Activated naive CD4-positive, alpha-beta T cell treated with anti-CD3 and anti-CD28 coated beads, Interleukin-2, amount 10 ng/mL, durations not matched to agents 7 days and 5 days (primary cell): ENCODE data around the gene CNN2.

Experiments used
- CTCF ChIA-PET: fragments of 350-600 bp; sonication (Branson Sonifier 250); formaldehyde crosslinking; loops from one replicate; lab custom pipeline; 2021; ENCODE audit warnings: antibody characterized with exemption; lab: Charles Lee
- DNase-seq: peaks from one replicate; pipeline ENCODE4 v3.0.0-alpha.2; 2020
- H3K27ac Mint-ChIP-seq: one replicate; pipeline ENCODE4 v1.8.0; 2021; ENCODE audit warnings: mild to moderate bottlenecking, moderate library complexity, mixed read lengths
- H3K27me3 Mint-ChIP-seq: one replicate; pipeline ENCODE4 v1.8.0; 2021; ENCODE audit warnings: mild to moderate bottlenecking, mixed read lengths
- H3K36me3 Mint-ChIP-seq: one replicate; pipeline ENCODE4 v1.8.0; 2021; ENCODE audit warnings: mixed read lengths
- H3K4me1 Mint-ChIP-seq: one replicate; pipeline ENCODE4 v1.8.0; 2021; ENCODE audit warnings: mixed read lengths
- H3K4me3 Mint-ChIP-seq: one replicate; pipeline ENCODE4 v1.8.0; 2021; ENCODE audit warnings: mild to moderate bottlenecking, moderate library complexity, mixed read lengths
- H3K9me3 Mint-ChIP-seq: one replicate; pipeline ENCODE4 v1.8.0; 2021; ENCODE audit warnings: mixed read lengths

The CNN2 gene

DNA sequence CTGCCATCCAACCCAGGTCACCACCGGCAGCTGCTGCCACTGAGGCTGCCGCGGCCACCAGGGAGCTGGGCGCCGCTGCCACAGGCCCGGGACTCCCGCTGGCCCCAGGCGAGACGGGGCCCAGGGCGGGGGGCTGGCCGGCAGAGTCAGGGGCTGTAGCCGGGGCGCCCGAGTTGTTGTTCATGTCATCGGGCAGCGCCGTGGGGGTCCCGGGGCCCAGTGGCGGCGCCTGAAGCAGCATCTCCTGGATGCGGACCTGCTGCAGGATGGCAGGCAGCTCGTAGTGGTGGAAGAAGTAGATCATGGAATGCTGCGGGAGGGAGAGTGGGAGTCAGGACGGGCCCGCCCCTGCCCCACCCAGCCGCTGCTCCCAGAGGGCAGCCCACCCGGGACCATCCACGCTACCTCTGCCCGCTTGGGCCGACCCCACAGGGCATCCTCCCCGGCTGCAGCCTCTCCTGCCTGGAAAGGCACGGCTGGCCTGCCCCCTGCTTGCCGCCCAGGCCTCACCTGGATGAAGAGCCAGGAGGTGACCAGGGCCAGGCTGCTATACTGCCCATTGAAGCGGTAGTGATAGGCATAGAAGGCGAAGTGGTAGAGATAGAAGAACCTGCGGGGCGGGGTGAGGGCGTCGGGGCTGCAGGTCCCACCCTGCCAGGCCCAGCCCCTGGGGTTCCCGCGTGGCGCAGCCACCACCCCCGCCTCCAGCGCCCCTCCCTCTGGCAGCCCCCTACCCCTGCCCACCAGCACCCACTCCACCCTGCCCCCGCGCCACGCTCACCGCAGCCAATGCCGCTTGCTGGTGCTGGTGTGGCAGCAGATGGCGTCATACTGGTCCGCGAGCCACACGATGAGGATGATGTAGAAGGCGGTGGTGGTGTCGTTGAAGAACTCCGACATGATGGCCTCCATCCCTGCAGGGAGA lies 15.6 kb upstream of the CNN2 start:
- Mint-ChIP-seq H3K4me3 (no peak overlapping the region), H3K36me3 (peaks cover 9% of the 10 kb centered on the region), H3K27me3 (no peaks in the 10 kb centered on the region), H3K27ac (no peak overlapping the region), H3K4me1 (peaks cover 2% of the 10 kb centered on the region), H3K9me3 (no peaks in the 10 kb centered on the region)
- no peak for DNase-seq
- CTCF ChIA-PET = no interaction called here

DNA sequence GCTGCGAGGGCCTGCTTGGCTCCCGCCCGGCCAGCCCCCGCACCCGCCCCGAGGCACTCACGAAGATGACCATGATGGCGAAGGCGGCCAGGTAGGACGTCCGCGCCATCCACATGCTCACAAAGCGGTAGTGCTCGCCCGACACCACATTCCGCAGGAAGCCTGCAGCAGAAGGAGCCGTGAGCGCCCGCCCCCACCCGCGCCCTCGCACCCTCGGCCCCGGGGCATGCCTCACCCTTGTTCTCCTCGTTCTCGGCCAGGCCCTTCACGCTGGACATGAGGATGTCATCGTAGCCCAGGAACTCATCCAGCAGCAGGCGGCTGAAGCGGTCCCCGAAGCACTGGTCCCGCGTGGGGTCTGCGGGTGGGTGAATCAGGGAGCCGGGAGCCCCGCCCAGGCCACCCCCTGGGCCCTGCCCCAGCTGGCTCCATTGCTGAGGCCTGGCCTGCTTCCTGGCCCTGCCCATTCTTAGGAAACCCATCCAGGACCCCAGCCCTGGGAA lies 14.5 kb upstream of the CNN2 start:
- Mint-ChIP-seq H3K9me3 (no peaks in the 10 kb centered on the region), H3K27me3 (no peaks in the 10 kb centered on the region), H3K4me1 (peaks cover 6% of the 10 kb centered on the region), H3K27ac (no peak overlapping the region), H3K36me3 (peaks cover 10% of the 10 kb centered on the region), H3K4me3 (no peak overlapping the region)
- no peak for DNase-seq
- CTCF ChIA-PET = no interaction called here

- Mint-ChIP-seq H3K27ac (no peak overlapping the region), H3K4me3 (no peak overlapping the region), H3K4me1 (peaks cover 11% of the 10 kb centered on the region), H3K9me3 (no peaks in the 10 kb centered on the region), H3K27me3 (no peaks in the 10 kb centered on the region), H3K36me3 (peaks cover 12% of the 10 kb centered on the region)
- CTCF ChIA-PET = no interaction called here
- DNase-seq = no peak
Observed at GRCh38 chr19:1012334-1012733, 14.1 kb upstream of the CNN2 start.

DNA sequence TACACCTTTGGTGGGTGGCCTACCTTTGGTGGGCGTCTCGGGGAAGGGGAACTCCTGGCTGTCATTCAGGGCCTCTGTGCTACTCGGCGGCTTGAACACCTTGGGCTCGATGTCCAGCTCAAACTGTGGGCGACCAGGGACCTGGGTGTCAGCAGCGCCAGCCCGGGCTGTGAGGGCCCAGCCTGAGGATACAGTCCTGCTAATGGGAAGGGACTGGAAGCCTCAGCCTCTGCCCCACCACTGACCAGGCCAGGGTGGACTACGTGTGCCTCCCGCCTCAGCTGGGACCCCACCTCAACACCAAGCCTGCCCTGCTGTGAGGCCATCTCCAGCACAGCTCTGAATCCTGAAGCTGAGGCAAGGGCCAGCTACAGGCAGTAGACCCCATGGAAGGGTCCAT lies 13.2 kb upstream of the CNN2 start:
- Mint-ChIP-seq H3K36me3 (peaks cover 13% of the 10 kb centered on the region), H3K4me1 (peaks cover 18% of the 10 kb centered on the region), H3K27ac (no peak overlapping the region), H3K27me3 (no peaks in the 10 kb centered on the region), H3K4me3 (no peak overlapping the region), H3K9me3 (no peaks in the 10 kb centered on the region)
- DNase-seq = no peak
- CTCF ChIA-PET = no interaction called here

- H3K4me3 Mint-ChIP-seq = no peak overlapping the region
- CTCF ChIA-PET = interaction anchor here (0.5 kb wide), 1 partner anchor 158 kb away, joined by 3 read pairs; no protein-coding TSS in a partner anchor
- peaks cover 29% of the 10 kb centered on the region for H3K4me1 Mint-ChIP-seq
- H3K27ac Mint-ChIP-seq = no peak overlapping the region
- H3K9me3 Mint-ChIP-seq = no peaks in the 10 kb centered on the region
- peaks cover 11% of the 10 kb centered on the region for H3K36me3 Mint-ChIP-seq
- H3K27me3 Mint-ChIP-seq = no peaks in the 10 kb centered on the region
- no peak for DNase-seq
Observed at GRCh38 chr19:1014161-1015060, 12.0 kb upstream of the CNN2 start.

DNA sequence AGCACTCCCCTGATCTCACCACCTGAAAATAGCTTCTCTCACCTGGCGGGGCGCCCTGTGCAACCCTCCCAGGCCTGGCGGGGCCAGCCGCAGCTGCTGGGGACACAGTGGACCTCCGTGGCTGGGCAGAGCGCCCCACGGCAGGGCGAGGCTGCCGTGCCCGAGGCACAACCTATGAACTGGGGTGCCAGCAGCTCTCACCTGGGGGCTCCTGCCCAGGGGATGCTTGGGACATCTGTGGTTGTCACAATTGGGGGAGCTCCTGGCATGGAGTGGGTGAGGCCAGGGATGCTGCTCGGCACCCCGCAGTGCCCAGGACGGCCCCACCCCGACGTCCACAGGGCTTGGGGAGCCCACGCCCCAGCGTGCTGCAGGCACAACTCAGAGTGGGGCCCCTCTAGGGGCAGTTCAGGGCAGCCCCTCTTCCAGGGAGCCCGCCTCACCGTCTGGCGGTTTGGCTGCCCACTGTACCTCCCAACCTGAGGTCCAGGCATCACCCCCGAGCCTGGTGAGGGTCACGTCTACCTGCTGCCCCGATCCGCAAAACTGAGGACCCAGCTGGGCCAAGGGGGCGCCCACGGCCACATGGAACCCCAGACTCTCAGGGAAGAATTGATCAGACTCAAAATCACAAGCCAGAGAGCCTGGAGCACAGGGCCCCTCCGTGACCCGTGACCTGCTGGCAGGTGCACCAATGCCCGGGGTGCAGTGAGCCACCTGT lies 11.2 kb upstream of the CNN2 start:
- Mint-ChIP-seq H3K36me3 (peaks cover 16% of the 10 kb centered on the region), H3K9me3 (no peaks in the 10 kb centered on the region), H3K27ac (no peak overlapping the region), H3K4me3 (no peak overlapping the region), H3K4me1 (peaks cover 29% of the 10 kb centered on the region), H3K27me3 (no peaks in the 10 kb centered on the region)
- CTCF ChIA-PET = interaction anchor here (0.6 kb wide), 1 partner anchor 723 kb away, joined by 3 read pairs; no protein-coding TSS in a partner anchor
- DNase-seq = no peak

DNA sequence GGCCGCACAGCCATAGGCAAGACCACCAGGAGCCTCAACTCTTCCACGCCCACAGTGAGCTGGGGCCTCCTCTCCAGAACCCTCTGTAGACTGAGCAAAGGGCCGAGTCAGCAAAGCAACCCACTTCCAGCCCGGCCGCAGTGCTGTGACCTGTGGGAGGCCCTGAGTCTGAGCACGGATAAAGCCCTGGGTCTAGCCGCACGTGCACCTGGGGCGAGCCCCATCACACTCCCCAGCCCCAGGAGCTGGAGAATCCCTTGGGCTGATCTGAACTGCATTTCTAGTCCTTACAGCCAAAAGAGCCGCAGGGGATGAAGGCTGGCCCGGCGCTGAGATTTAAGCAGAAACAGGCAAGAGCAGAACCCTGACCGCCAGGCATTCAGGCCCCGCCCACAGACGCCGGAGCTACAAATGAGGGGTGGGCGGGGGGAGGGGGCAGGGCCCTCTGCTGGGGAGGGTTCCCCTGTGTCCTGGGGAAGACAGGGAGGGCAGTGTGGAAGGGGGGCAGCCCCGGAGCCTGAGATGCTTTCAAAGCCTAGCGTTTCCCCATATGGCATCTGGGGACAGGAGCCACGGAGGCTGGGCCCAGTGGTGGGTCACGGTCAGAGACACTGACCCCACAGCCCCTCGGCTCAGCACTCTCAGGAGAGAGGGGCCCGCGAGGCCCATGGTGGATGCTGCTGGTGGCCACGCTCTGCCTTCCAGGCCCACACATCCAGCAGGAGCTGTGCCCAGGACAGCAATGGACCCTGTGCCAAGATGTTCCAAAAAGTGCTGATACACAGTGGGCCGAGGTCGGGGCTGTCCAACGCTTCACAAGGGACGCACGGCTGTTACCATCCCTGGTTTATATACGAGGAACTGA lies 10.4 kb upstream of the CNN2 start:
- no peak overlapping the region for H3K27ac Mint-ChIP-seq
- no peak for DNase-seq
- H3K27me3 Mint-ChIP-seq = peaks cover 3% of the 10 kb centered on the region
- H3K9me3 Mint-ChIP-seq = no peaks in the 10 kb centered on the region
- CTCF ChIA-PET = interaction anchor here (0.6 kb wide), 1 partner anchor 722 kb away, joined by 3 read pairs; no protein-coding TSS in a partner anchor
- peaks cover 29% of the 10 kb centered on the region for H3K4me1 Mint-ChIP-seq
- peaks cover 17% of the 10 kb centered on the region for H3K36me3 Mint-ChIP-seq
- H3K4me3 Mint-ChIP-seq = no peak overlapping the region

GRCh38 chr19:1016647-1017114 lies 9.7 kb upstream of the CNN2 start:
- Mint-ChIP-seq H3K4me3 (no peak overlapping the region), H3K9me3 (no peaks in the 10 kb centered on the region), H3K27ac (peak overlapping the region; percentile 45), H3K27me3 (peaks cover 3% of the 10 kb centered on the region), H3K36me3 (peaks cover 17% of the 10 kb centered on the region), H3K4me1 (peaks cover 33% of the 10 kb centered on the region)
- CTCF ChIA-PET = interaction anchor here (1.1 kb wide), 1 partner anchor 12 kb away, joined by 4 read pairs; no protein-coding TSS in a partner anchor
- no peak for DNase-seq

- Mint-ChIP-seq H3K4me3 (no peak overlapping the region), H3K4me1 (peaks cover 39% of the 10 kb centered on the region)
- CTCF ChIA-PET = interaction anchor here (1.1 kb wide), 1 partner anchor 13 kb away, joined by 4 read pairs; no protein-coding TSS in a partner anchor
Observed at GRCh38 chr19:1017115-1017905, 9.1 kb upstream of the CNN2 start.

GRCh38 chr19:1017906-1018305 lies 8.5 kb upstream of the CNN2 start:
- H3K4me3 Mint-ChIP-seq = no peak overlapping the region
- no peaks in the 10 kb centered on the region for H3K9me3 Mint-ChIP-seq
- peaks cover 17% of the 10 kb centered on the region for H3K36me3 Mint-ChIP-seq
- H3K27ac Mint-ChIP-seq = peak overlapping the region; percentile 45
- peaks cover 45% of the 10 kb centered on the region for H3K4me1 Mint-ChIP-seq
- DNase-seq = no peak
- CTCF ChIA-PET = interaction anchor here (0.5 kb wide), 1 partner anchor 161 kb away, joined by 4 read pairs; no protein-coding TSS in a partner anchor
- peaks cover 3% of the 10 kb centered on the region for H3K27me3 Mint-ChIP-seq

More at GRCh38 chr19:1017115-1017905, 9.1 kb upstream of the CNN2 start:
- Mint-ChIP-seq H3K27me3 (peaks cover 3% of the 10 kb centered on the region), H3K27ac (peak overlapping the region; percentile 45), H3K36me3 (peaks cover 17% of the 10 kb centered on the region), H3K9me3 (no peaks in the 10 kb centered on the region)
- no peak for DNase-seq

GRCh38 chr19:1018393-1018792 lies 8.0 kb upstream of the CNN2 start:
- H3K27ac Mint-ChIP-seq = no peak overlapping the region
- CTCF ChIA-PET = interaction anchor here (0.5 kb wide), 1 partner anchor 162 kb away, joined by 4 read pairs; no protein-coding TSS in a partner anchor
- peaks cover 45% of the 10 kb centered on the region for H3K4me1 Mint-ChIP-seq
- H3K36me3 Mint-ChIP-seq = peaks cover 17% of the 10 kb centered on the region
- no peaks in the 10 kb centered on the region for H3K9me3 Mint-ChIP-seq
- peaks cover 3% of the 10 kb centered on the region for H3K27me3 Mint-ChIP-seq
- no peak for DNase-seq
- peak overlapping the region; percentile 95 for H3K4me3 Mint-ChIP-seq
